K562 (cell line): Measurements from ENCODE around the gene LMNA. TPM values are rescaled to one million over a fixed set of nuclear protein-coding genes. Genes with fewer than 3 reads are reported as not detected.
A peak's percentile ranks its signal among the peaks of the same experiment; 100 is the strongest.

ENCODE experiments used
- BMI1 ChIP-seq: fragments of 150-350 bp; IDR thresholded peaks from 2 replicates; pipeline ENCODE4 v1.6.1; 2014; ENCODE audit warnings: low read length
- BRD4 ChIP-seq: fragments of 200-600 bp; sonication (generic); IDR thresholded peaks from 2 replicates; pipeline ENCODE4 v1.6.1; 2017; ENCODE audit warnings: inconsistent platforms
- DDX20 ChIP-seq: fragments of 450-650 bp; IDR thresholded peaks from 2 replicates; pipeline ENCODE4 v1.6.1; 2016; ENCODE audit warnings: missing genetic modification characterization, low read depth, mild to moderate bottlenecking, missing compliant biosample characterization, moderate library complexity
- FOXP4 ChIP-seq: sonication (generic); formaldehyde crosslinking; IDR thresholded peaks from 2 replicates; pipeline ENCODE4 v1.8.0; 2022; ENCODE audit warnings: mild to moderate bottlenecking, missing genetic modification reagents, borderline replicate concordance
- HMGN3 ChIP-seq: IDR thresholded peaks from 2 replicates; pipeline ENCODE4 v1.6.1; 2011; ENCODE audit warnings: borderline replicate concordance, low read depth, mild to moderate bottlenecking, mixed read lengths, low read length; ENCODE audit not compliant: insufficient read length; ENCODE audit errors: extremely low read depth
- KAT2B ChIP-seq: IDR thresholded peaks from one replicate; pipeline ENCODE4 v1.6.1; 2012; ENCODE audit warnings: low read depth, mild to moderate bottlenecking, control low read depth, inconsistent platforms, low read length, moderate library complexity
- KDM4B ChIP-seq, 2 experiments: fragments of 450-650 bp in 1 of 2; sonication (generic) in 1 of 2; IDR thresholded peaks; 2 replicates each; pipeline ENCODE4 v1.6.1; 2016 to 2017; ENCODE audit warnings: borderline replicate concordance in 2 of 2, antibody characterized with exemption in 1 of 2, low read depth in 1 of 2, mild to moderate bottlenecking in 1 of 2
- KLF10 ChIP-seq: fragments of 250-450 bp; sonication (Bioruptor Pico); IDR thresholded peaks from 2 replicates; pipeline ENCODE4 v1.6.1; 2021; ENCODE audit warnings: matching md5 sums
- LARP7 ChIP-seq: fragments of 450-650 bp; IDR thresholded peaks from 2 replicates; pipeline ENCODE4 v1.6.1; 2016
- MAZ ChIP-seq, 2 experiments: fragments of 450-650 bp in 1 of 2; sonication (generic) in 1 of 2; formaldehyde crosslinking; IDR thresholded peaks in 1 of 2; conservative IDR thresholded peaks in 1 of 2; 2 replicates each; pipeline versions ENCODE4 v1.4.0 to v1.5.0; 2020; ENCODE audit warnings: mild to moderate bottlenecking in 1 of 2, missing genetic modification reagents in 1 of 2
- MECOM ChIP-seq: fragments of 250-450 bp; sonication (Bioruptor Pico); IDR thresholded peaks from 2 replicates; pipeline ENCODE4 v1.8.0; 2022; ENCODE audit warnings: inconsistent platforms
- MTA1 ChIP-seq: fragments of 450-650 bp; IDR thresholded peaks from 2 replicates; pipeline ENCODE4 v1.6.1; 2017; ENCODE audit warnings: borderline replicate concordance
- NR2C2 ChIP-seq, 2 experiments: fragments of 200-800 bp in 1 of 2; sonication (Bioruptor generic) in 1 of 2; sonication (generic) in 1 of 2; formaldehyde crosslinking in 1 of 2; IDR thresholded peaks; 2 replicates each; pipeline versions ENCODE4 v1.6.1 to v1.8.0; 2016 to 2022; ENCODE audit warnings: mild to moderate bottlenecking in 1 of 2, missing compliant biosample characterization in 1 of 2, missing genetic modification characterization in 1 of 2, missing genetic modification reagents in 1 of 2
- PHB ChIP-seq: fragments of 250-450 bp; sonication (Bioruptor Pico); IDR thresholded peaks from 2 replicates; pipeline ENCODE4 v1.5.0; 2021
- RAD51 ChIP-seq: fragments of 450-650 bp; IDR thresholded peaks from 2 replicates; pipeline ENCODE4 v1.7.1; 2016; ENCODE audit warnings: low read depth, mild to moderate bottlenecking, borderline replicate concordance
- RUNX1 ChIP-seq: sonication (generic); IDR thresholded peaks from 2 replicates; pipeline ENCODE4 v1.6.1; 2016; ENCODE audit warnings: antibody characterized with exemption, low read depth
- SIX5 ChIP-seq, 2 experiments: IDR thresholded peaks; 2 replicates each; pipeline ENCODE4 v1.6.1; 2011; ENCODE audit warnings: low read length in 2 of 2, borderline replicate concordance in 1 of 2, low read depth in 1 of 2, mild to moderate bottlenecking in 1 of 2, moderate library complexity in 1 of 2; ENCODE audit not compliant: insufficient read depth in 1 of 2
- TAF1 ChIP-seq: IDR thresholded peaks from 2 replicates; pipeline ENCODE4 v1.6.1; 2011; ENCODE audit warnings: mild to moderate bottlenecking, low read length, moderate library complexity; ENCODE audit not compliant: insufficient read depth, control insufficient read depth, severe bottlenecking; ENCODE audit errors: extremely low read depth
- TBP ChIP-seq: optimal IDR thresholded peaks from 2 replicates; pipeline ENCODE3; 2011; ENCODE audit warnings: low read depth, low read length, improper control_type of control experiment
- ZBTB12 ChIP-seq: fragments of 250-450 bp; sonication (Bioruptor Pico); IDR thresholded peaks from 2 replicates; pipeline ENCODE4 v1.4.0; 2020
- ZNF124 ChIP-seq: sonication (generic); formaldehyde crosslinking; IDR thresholded peaks from 2 replicates; pipeline ENCODE4 v1.8.1; 2022; ENCODE audit warnings: missing genetic modification reagents
- ZNF217 ChIP-seq: sonication (generic); formaldehyde crosslinking; IDR thresholded peaks from 2 replicates; pipeline ENCODE4 v1.8.0; 2022; ENCODE audit warnings: mild to moderate bottlenecking, missing genetic modification reagents
- ZNF347 ChIP-seq: fragments of 450-650 bp; formaldehyde crosslinking; IDR thresholded peaks from 2 replicates; pipeline ENCODE4 v1.4.0; 2020; ENCODE audit warnings: low read depth, mild to moderate bottlenecking, moderate library complexity
- ZNF511 ChIP-seq: sonication (generic); formaldehyde crosslinking; IDR thresholded peaks from 2 replicates; pipeline ENCODE4 v1.8.0; 2022; ENCODE audit warnings: mild to moderate bottlenecking, missing genetic modification reagents
- ZNF551 ChIP-seq: fragments of 250-450 bp; sonication (Bioruptor Pico); IDR thresholded peaks from 2 replicates; pipeline ENCODE4 v1.5.0; 2021; ENCODE audit warnings: mild to moderate bottlenecking, moderate library complexity
- ZNF583 ChIP-seq: fragments of 250-450 bp; sonication (Bioruptor Pico); IDR thresholded peaks from 2 replicates; pipeline ENCODE4 v1.4.0; 2020
- polyA plus RNA-seq, 8 experiments: library from polyadenylated mRNA; depleted of rRNA in 4 of 8; stranded (reverse) in 5 of 8; unstranded in 3 of 8; fragments of >200 nt; fragmentation: Nextera tagmentation in 2 of 8; fragmentation: Illumina TruSeq in 1 of 8; extraction: Ambion mirVana in 2 of 8; extraction: Trizol in 1 of 8; gene quantifications; 2 replicates each; pipeline versions ENCODE4 v1.2.1 to v1.2.3, GENCODE V29; 2011 to 2014; ENCODE audit warnings: inconsistent platforms in 1 of 8, missing spikeins in 1 of 8
- total RNA-seq, 7 experiments: library from RNA; depleted of rRNA in 6 of 7; stranded (reverse); fragments of >200 nt in 6 of 7; fragmentation: Illumina TruSeq in 2 of 7; extraction: Trizol in 2 of 7; gene quantifications; 2 replicates each; pipeline versions ENCODE4 v1.2.1 to v1.2.3, GENCODE V29; 2011 to 2021; ENCODE audit warnings: low replicate concordance in 1 of 7

The LMNA gene
- total and polyA plus RNA-seq, 9 of the 15 experiments (the other 6 are each of a cell fraction or from before 2014, with no cell fraction given) = 1.00 to 347 (median 88.2) TPM

GRCh38 chr1:156129687-156130577, 15.4 kb downstream of the LMNA start (continued):
- TF ChIP-seq FOXP4 (CRISPR knock-in tag) (no peak), HMGN3 (no peak), ZNF551 (CRISPR knock-in tag) (no peak), MTA1 (0 out of 2 replicates have a peak, but pooled peaks have one; percentile 44), TAF1 (no peak), ZNF583 (no peak), NR2C2 (CRISPR knock-in tag; IDR thresholded peaks at IDR 0.05) (no peak), NR2C2 (tag; IDR thresholded peaks at IDR 0.05) (no peak), ZNF511 (CRISPR knock-in tag) (no peak), TBP (no peak), RAD51 (no peak), BMI1 (no peak), KLF10 (CRISPR knock-in tag) (no peak), ZNF347 (CRISPR knock-in tag) (no peak), KAT2B (no peak), ZNF124 (CRISPR knock-in tag) (no peak), KDM4B (IDR thresholded peaks at IDR 0.05; ENCODE audit: borderline replicate concordance in 2 of 2, low read depth in 1 of 2) (no peak), RUNX1 (no peak), ZNF217 (CRISPR knock-in tag) (no peak), DDX20 (no peak), LARP7 (no peak), SIX5 (IDR thresholded peaks at IDR 0.05; ENCODE audit: borderline replicate concordance in 1 of 2, insufficient read depth in 1 of 2, low read depth in 1 of 2, low read length in 2 of 2) (no peak), BRD4 (no peak), MECOM (no peak), MAZ (CRISPR knock-in tag; conservative IDR thresholded peaks at IDR 0.05 in 1 of 2, IDR thresholded peaks at IDR 0.05 in 1 of 2) (peak; percentile 57 to 74; a peak in 3 of 4 replicates), ZBTB12 (no peak), PHB (CRISPR knock-in tag) (no peak)
